ENCODE results near the gene DHODH. TPM values are rescaled to one million over a fixed set of nuclear protein-coding genes. Genes with fewer than 3 reads are reported as not detected.
"Not testable (repeated sequence)": the region's sequence is repeated elsewhere in the genome, so short reads cannot be mapped to it uniquely, and the experiment has no call there.

DHODH gene
- total and polyA plus RNA-seq, 2 experiments from 2014 or later: 10.7 to 15.1 TPM

DNA sequence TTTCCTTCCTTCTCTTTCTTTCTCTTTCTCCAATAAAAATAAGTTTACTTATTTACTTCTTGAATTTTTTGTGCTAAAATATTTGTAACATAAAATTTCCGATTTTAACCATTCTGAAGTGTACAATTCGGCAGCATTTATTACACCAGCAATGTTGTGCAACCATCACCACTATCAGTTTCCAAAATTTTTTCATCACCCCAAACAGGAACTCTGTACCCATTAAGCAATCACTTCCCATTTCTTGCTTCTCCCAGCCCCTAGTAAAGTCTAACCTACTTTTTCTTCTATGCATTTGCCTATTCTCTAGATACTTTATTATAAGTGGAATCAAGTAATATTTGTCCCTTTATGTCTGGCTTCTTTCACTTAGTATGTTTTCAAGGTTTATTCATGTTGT is 43.3 kb downstream of the DHODH start:
- no peak for DNase-seq (ENCODE audit: low spot score)
- no peaks in the 10 kb centered on the region for H3K79me2 ChIP-seq (replicated peaks; ENCODE audit: insufficient read depth)
- peaks cover 5% of the 10 kb centered on the region for H3K27me3 Mint-ChIP-seq (ENCODE audit: insufficient read depth, low read depth, poor library complexity)
- no peaks in the 10 kb centered on the region for H3K9me2 ChIP-seq (ENCODE audit: insufficient read depth)
- no peaks in the 10 kb centered on the region for H4K20me1 ChIP-seq (replicated peaks; ENCODE audit: insufficient read depth)
- no peak overlapping the region for H3K4me2 ChIP-seq
- H3K36me3 Mint-ChIP-seq (ENCODE audit: low read depth): 0 out of 3 replicates have a peak, but pooled peaks cover 4% of the 10 kb centered on the region
- no peaks in the 10 kb centered on the region for H3K36me3 ChIP-seq (ENCODE audit: insufficient read depth)
- H3K4me1 ChIP-seq (ENCODE audit: insufficient read depth): no peaks in the 10 kb centered on the region
- H3K4me3 ChIP-seq: no peak overlapping the region
- no peak overlapping the region for H3K27ac ChIP-seq (ENCODE audit: low read depth)
- TF ChIP-seq POLR2AphosphoS5 (IDR thresholded peaks at IDR 0.05; ENCODE audit: low read depth): no peak
- no peak for TF ChIP-seq CREB1 (CRISPR knock-in tag; IDR thresholded peaks at IDR 0.05; ENCODE audit: low read depth)
- no peak for ATAC-seq
- H3K4me1 Mint-ChIP-seq: no peaks in the 10 kb centered on the region
- peaks cover 16% of the 10 kb centered on the region for H3K9me3 Mint-ChIP-seq
- H3K27me3 ChIP-seq (ENCODE audit: insufficient read depth): no peaks in the 10 kb centered on the region
- H2AFZ ChIP-seq: no peak overlapping the region
- H3K27ac Mint-ChIP-seq: no peak overlapping the region
- H3F3A ChIP-seq (replicated peaks; ENCODE audit: low read depth): no peaks in the 10 kb centered on the region
- no peak overlapping the region for H3K4me3 Mint-ChIP-seq

DNA sequence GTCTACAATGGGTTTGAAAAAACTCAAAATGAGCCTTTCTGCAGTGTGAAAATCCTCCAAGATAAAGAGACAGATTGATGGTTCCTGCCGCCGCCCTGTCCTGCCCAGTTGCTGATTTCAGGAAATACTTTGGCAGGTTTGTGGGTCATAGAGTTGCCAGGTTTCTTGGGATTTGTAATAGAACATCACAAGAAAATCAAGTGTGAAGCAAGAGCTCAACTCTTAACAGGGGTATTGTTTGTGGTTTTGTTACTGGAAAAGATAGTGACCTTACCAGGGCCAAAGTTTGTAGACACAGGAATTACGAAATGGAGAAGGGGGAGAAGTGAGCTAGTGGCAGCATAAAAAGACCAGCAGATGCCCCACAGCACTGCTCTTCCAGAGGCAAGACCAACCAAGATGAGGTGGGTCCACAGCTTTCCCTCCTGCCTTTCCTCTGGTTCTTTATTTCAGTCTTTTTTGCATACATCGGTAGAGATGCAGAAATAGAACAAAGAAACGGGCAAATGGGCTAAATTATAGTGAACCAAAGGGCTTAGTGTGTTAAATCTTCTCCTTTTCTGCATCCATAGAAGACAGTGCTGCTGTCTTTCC is 45.8 kb downstream of the DHODH start, which contains the start of gene HP:
Gene HP, plus strand, starts transcription at position 252 of the 594 bp plus-strand sequence. Its CDS starts 148 bp downstream, at position 400.
- H3K4me1 ChIP-seq (ENCODE audit: insufficient read depth); H4K20me1 ChIP-seq (replicated peaks; ENCODE audit: insufficient read depth); H3K4me2 ChIP-seq; H3K36me3 Mint-ChIP-seq (ENCODE audit: low read depth); H2AFZ ChIP-seq; H3K36me3 ChIP-seq (ENCODE audit: insufficient read depth); H3K79me2 ChIP-seq (replicated peaks; ENCODE audit: insufficient read depth); H3K27me3 ChIP-seq (ENCODE audit: insufficient read depth); DNase-seq (ENCODE audit: low spot score); H3K4me3 ChIP-seq; H3K27me3 Mint-ChIP-seq (ENCODE audit: insufficient read depth, low read depth, poor library complexity); H3K27ac ChIP-seq (ENCODE audit: low read depth); ATAC-seq; H3F3A ChIP-seq (replicated peaks; ENCODE audit: low read depth); H3K4me1 Mint-ChIP-seq; H3K9me3 Mint-ChIP-seq; H3K4me3 Mint-ChIP-seq; H3K27ac Mint-ChIP-seq; H3K9me2 ChIP-seq (ENCODE audit: insufficient read depth): not testable (repeated sequence)

DNA sequence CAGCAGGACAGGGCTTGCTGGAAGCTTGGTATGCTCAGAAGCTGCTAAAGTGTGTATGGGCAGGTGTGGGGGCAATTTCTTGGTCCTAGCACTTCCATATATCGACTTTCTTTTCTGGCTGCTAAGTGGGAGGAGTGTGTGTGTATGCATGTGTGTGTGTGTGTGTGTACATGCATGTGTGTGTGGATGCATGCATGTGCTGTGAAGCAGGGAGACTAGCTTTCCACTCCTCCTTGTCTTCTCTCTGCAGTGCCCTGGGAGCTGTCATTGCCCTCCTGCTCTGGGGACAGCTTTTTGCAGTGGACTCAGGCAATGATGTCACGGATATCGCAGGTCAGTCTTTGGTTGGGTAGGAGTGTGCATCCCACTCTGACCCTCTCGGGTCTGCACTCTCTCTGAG is 47.4 kb downstream of the DHODH start:
- no peaks in the 10 kb centered on the region for H3K79me2 ChIP-seq (replicated peaks; ENCODE audit: insufficient read depth)
- Mint-ChIP-seq H3K4me3 (no peak overlapping the region), H3K27ac (no peak overlapping the region), H3K27me3 (ENCODE audit: insufficient read depth, low read depth, poor library complexity) (peaks cover 2% of the 10 kb centered on the region), H3K4me1 (no peaks in the 10 kb centered on the region), H3K9me3 (no peaks in the 10 kb centered on the region; the same call in 2 of the 3 replicates), H3K36me3 (ENCODE audit: low read depth) (no peaks in the 10 kb centered on the region)
- H3K27me3 ChIP-seq (ENCODE audit: insufficient read depth): no peaks in the 10 kb centered on the region
- no peaks in the 10 kb centered on the region for H3K4me1 ChIP-seq (ENCODE audit: insufficient read depth)
- H3F3A ChIP-seq (replicated peaks; ENCODE audit: low read depth): no peaks in the 10 kb centered on the region
- H3K4me2 ChIP-seq: no peak overlapping the region
- no peak for DNase-seq (ENCODE audit: low spot score)
- H3K36me3 ChIP-seq (ENCODE audit: insufficient read depth): no peaks in the 10 kb centered on the region
- no peaks in the 10 kb centered on the region for H3K9me2 ChIP-seq (ENCODE audit: insufficient read depth)
- no peak overlapping the region for H3K4me3 ChIP-seq
- H3K27ac ChIP-seq (ENCODE audit: low read depth): no peak overlapping the region
- no peak for ATAC-seq
- no peak for TF ChIP-seq CREB1 (CRISPR knock-in tag; IDR thresholded peaks at IDR 0.05; ENCODE audit: low read depth)
- TF ChIP-seq, protein P1, sequence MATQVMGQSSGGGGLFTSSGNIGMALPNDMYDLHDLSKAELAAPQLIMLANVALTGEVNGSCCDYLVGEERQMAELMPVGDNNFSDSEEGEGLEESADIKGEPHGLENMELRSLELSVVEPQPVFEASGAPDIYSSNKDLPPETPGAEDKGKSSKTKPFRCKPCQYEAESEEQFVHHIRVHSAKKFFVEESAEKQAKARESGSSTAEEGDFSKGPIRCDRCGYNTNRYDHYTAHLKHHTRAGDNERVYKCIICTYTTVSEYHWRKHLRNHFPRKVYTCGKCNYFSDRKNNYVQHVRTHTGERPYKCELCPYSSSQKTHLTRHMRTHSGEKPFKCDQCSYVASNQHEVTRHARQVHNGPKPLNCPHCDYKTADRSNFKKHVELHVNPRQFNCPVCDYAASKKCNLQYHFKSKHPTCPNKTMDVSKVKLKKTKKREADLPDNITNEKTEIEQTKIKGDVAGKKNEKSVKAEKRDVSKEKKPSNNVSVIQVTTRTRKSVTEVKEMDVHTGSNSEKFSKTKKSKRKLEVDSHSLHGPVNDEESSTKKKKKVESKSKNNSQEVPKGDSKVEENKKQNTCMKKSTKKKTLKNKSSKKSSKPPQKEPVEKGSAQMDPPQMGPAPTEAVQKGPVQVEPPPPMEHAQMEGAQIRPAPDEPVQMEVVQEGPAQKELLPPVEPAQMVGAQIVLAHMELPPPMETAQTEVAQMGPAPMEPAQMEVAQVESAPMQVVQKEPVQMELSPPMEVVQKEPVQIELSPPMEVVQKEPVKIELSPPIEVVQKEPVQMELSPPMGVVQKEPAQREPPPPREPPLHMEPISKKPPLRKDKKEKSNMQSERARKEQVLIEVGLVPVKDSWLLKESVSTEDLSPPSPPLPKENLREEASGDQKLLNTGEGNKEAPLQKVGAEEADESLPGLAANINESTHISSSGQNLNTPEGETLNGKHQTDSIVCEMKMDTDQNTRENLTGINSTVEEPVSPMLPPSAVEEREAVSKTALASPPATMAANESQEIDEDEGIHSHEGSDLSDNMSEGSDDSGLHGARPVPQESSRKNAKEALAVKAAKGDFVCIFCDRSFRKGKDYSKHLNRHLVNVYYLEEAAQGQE (IDR thresholded peaks at IDR 0.05; ENCODE audit: unreplicated experiment): no peak
- H4K20me1 ChIP-seq (replicated peaks; ENCODE audit: insufficient read depth): no peaks in the 10 kb centered on the region
- no peak overlapping the region for H2AFZ ChIP-seq

DNA sequence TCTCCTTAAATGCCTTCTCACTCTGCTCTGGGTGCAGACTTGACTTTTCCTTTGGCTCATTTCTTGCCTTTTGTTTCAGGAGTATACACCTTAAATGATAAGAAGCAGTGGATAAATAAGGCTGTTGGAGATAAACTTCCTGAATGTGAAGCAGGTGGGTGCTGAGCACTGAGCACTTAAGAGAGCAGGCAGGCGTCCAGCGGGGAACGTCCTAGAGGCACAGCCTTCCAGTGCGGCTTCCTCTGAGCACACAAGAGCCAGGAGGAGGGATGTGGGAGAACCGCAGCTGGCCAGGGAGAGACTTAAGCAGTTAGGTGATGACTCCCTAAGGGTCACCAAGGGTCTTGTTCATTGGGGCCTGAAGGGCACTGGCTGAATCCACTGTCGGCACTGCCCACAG is 48.8 kb downstream of the DHODH start:
- not testable (repeated sequence) for H4K20me1 ChIP-seq (replicated peaks; ENCODE audit: insufficient read depth); H3K4me1 Mint-ChIP-seq; H3K27ac Mint-ChIP-seq; H3K9me2 ChIP-seq (ENCODE audit: insufficient read depth); ATAC-seq; H3K4me3 ChIP-seq; H3K27me3 ChIP-seq (ENCODE audit: insufficient read depth); H3F3A ChIP-seq (replicated peaks; ENCODE audit: low read depth); H3K27ac ChIP-seq (ENCODE audit: low read depth); H2AFZ ChIP-seq; H3K36me3 Mint-ChIP-seq (ENCODE audit: low read depth); H3K36me3 ChIP-seq (ENCODE audit: insufficient read depth); DNase-seq (ENCODE audit: low spot score); H3K4me3 Mint-ChIP-seq; H3K9me3 Mint-ChIP-seq; H3K4me2 ChIP-seq; H3K27me3 Mint-ChIP-seq (ENCODE audit: insufficient read depth, low read depth, poor library complexity); H3K4me1 ChIP-seq (ENCODE audit: insufficient read depth); H3K79me2 ChIP-seq (replicated peaks; ENCODE audit: insufficient read depth)

DNA sequence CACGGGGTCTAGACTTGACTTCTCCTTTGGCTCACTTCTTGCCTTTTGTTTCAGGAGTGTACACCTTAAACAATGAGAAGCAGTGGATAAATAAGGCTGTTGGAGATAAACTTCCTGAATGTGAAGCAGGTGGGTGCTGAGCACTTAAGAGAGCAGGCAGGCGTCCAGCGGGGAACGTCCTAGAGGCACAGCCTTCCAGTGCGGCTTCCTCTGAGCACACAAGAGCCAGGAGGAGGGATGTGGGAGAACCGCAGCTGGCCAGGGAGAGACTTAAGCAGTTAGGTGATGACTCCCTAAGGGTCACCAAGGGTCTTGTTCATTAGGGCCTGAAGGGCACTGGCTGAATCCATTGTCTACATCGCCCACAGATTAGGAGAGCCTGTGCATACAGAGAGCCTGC is 50.5 kb downstream of the DHODH start:
- H3K4me3 Mint-ChIP-seq; H3K9me2 ChIP-seq (ENCODE audit: insufficient read depth); H3K27ac ChIP-seq (ENCODE audit: low read depth); H3F3A ChIP-seq (replicated peaks; ENCODE audit: low read depth); H3K79me2 ChIP-seq (replicated peaks; ENCODE audit: insufficient read depth); H3K36me3 ChIP-seq (ENCODE audit: insufficient read depth); H3K27me3 Mint-ChIP-seq (ENCODE audit: insufficient read depth, low read depth, poor library complexity); H3K4me1 Mint-ChIP-seq; H2AFZ ChIP-seq; H3K4me3 ChIP-seq; H3K27me3 ChIP-seq (ENCODE audit: insufficient read depth); H3K4me1 ChIP-seq (ENCODE audit: insufficient read depth); H3K4me2 ChIP-seq; DNase-seq (ENCODE audit: low spot score); H4K20me1 ChIP-seq (replicated peaks; ENCODE audit: insufficient read depth); H3K9me3 Mint-ChIP-seq; H3K36me3 Mint-ChIP-seq (ENCODE audit: low read depth); H3K27ac Mint-ChIP-seq: not testable (repeated sequence)
- ATAC-seq: peak; percentile 25; the same call in 1 of the 3 replicates
